Neuronal stem cell (in vitro differentiated cells): ENCODE measurements around the gene CCL15.

ENCODE experiments used
- DNase-seq: peaks from one replicate; pipeline ENCODE4 v3.0.0-alpha.2; 2013; ENCODE audit warnings: low spot score
- H2AFZ ChIP-seq: one replicate; pipeline ENCODE4 v1.6.1; 2013; ENCODE audit warnings: mild to moderate bottlenecking, low read length, inconsistent platforms
- H2AK5ac ChIP-seq: 2 replicates; pipeline ENCODE4 v1.6.1; 2013; ENCODE audit warnings: low read depth, mild to moderate bottlenecking, inconsistent platforms, low read length, moderate library complexity, mixed read lengths
- H2BK120ac ChIP-seq: 2 replicates; pipeline ENCODE4 v1.6.1; 2013; ENCODE audit warnings: low read depth, mild to moderate bottlenecking, inconsistent platforms, low read length, moderate library complexity, mixed read lengths
- H2BK12ac ChIP-seq: one replicate; pipeline ENCODE4 v1.6.1; 2013; ENCODE audit warnings: low read length, inconsistent platforms
- H2BK15ac ChIP-seq: 2 replicates; pipeline ENCODE4 v1.6.1; 2013; ENCODE audit warnings: mild to moderate bottlenecking, low read length, inconsistent platforms, mixed read lengths
- H2BK5ac ChIP-seq: one replicate; pipeline ENCODE4 v1.6.1; 2013; ENCODE audit warnings: inconsistent platforms, mild to moderate bottlenecking, low read length, moderate library complexity
- H3K14ac ChIP-seq: one replicate; pipeline ENCODE4 v1.6.1; 2013; ENCODE audit warnings: low read length, inconsistent platforms
- H3K18ac ChIP-seq: 2 replicates; pipeline ENCODE4 v1.6.1; 2013; ENCODE audit warnings: low read length, inconsistent platforms
- H3K23ac ChIP-seq: 2 replicates; pipeline ENCODE4 v1.6.1; 2013; ENCODE audit warnings: low read depth, mild to moderate bottlenecking, mixed read lengths, low read length, inconsistent platforms; ENCODE audit not compliant: poor library complexity
- H3K27ac ChIP-seq: replicated peaks from 3 replicates; pipeline ENCODE4 v1.5.1; 2013; ENCODE audit warnings: low read length, inconsistent platforms
- H3K27me3 ChIP-seq, 3 experiments: 2 replicates each; pipeline ENCODE4 v1.6.1; 2013; ENCODE audit warnings: low read length in 3 of 3, mild to moderate bottlenecking in 2 of 3, inconsistent platforms in 1 of 3, low read depth in 1 of 3, mixed read lengths in 1 of 3, moderate library complexity in 1 of 3; ENCODE audit not compliant: control insufficient read depth in 3 of 3, insufficient read depth in 3 of 3
- H3K36me3 ChIP-seq, 2 donors: replicated peaks in 1 of 2; 2 replicates each; pipeline ENCODE4 v1.6.1; 2013; ENCODE audit warnings: low read length in 2 of 2; ENCODE audit not compliant: control insufficient read depth in 2 of 2, insufficient read depth in 2 of 2
- H3K4ac ChIP-seq: 2 replicates; pipeline ENCODE4 v1.6.1; 2013; ENCODE audit warnings: inconsistent platforms, mild to moderate bottlenecking, low read length, moderate library complexity
- H3K4me1 ChIP-seq, 2 donors: 1 replicate in 1 of 2; 2 replicates in 1 of 2; pipeline ENCODE4 v1.6.1; 2013; ENCODE audit warnings: low read length in 2 of 2, low read depth in 1 of 2; ENCODE audit not compliant: control insufficient read depth in 2 of 2, insufficient read depth in 1 of 2
- H3K4me2 ChIP-seq: one replicate; pipeline ENCODE4 v1.6.1; 2013; ENCODE audit warnings: mild to moderate bottlenecking, low read length, inconsistent platforms; ENCODE audit not compliant: insufficient read depth, poor library complexity, severe bottlenecking
- H3K4me3 ChIP-seq, 2 donors: 2 replicates each; pipeline ENCODE4 v1.5.1; 2013; ENCODE audit warnings: low read length in 2 of 2, mild to moderate bottlenecking in 2 of 2, inconsistent platforms in 1 of 2, moderate library complexity in 1 of 2
- H3K79me1 ChIP-seq: one replicate; pipeline ENCODE4 v1.6.1; 2013; ENCODE audit warnings: low read depth, mild to moderate bottlenecking, inconsistent platforms, low read length, moderate library complexity
- H3K9ac ChIP-seq: one replicate; pipeline ENCODE4 v1.6.1; 2013; ENCODE audit warnings: mild to moderate bottlenecking, low read depth, low read length, inconsistent platforms; ENCODE audit not compliant: poor library complexity
- H3K9me3 ChIP-seq, 2 donors: replicated peaks in 1 of 2; 2 replicates each; pipeline versions ENCODE3 to v1.6.1; 2013; ENCODE audit warnings: low read length in 2 of 2, mild to moderate bottlenecking in 2 of 2, inconsistent platforms in 1 of 2, low read depth in 1 of 2, mixed read lengths in 1 of 2, moderate library complexity in 1 of 2; ENCODE audit not compliant: control insufficient read depth in 2 of 2, insufficient read depth in 1 of 2
- H4K8ac ChIP-seq: one replicate; pipeline ENCODE4 v1.6.1; 2013; ENCODE audit warnings: low read depth, mild to moderate bottlenecking, inconsistent platforms, low read length, moderate library complexity
- H4K91ac ChIP-seq: one replicate; pipeline ENCODE4 v1.6.1; 2013; ENCODE audit warnings: low read length, low read depth, mild to moderate bottlenecking, inconsistent platforms; ENCODE audit not compliant: poor library complexity
- WGBS, 2 donors: extraction: QIAGEN DNeasy Blood & Tissue Kit; methylation state at CpG; one replicate each; pipeline ENCODE4 v1.1.7; 2013; ENCODE audit warnings: missing lambda C conversion rate in 2 of 2, mixed read lengths in 1 of 2; ENCODE audit not compliant: insufficient read length in 2 of 2, insufficient replicate concordance in 1 of 2; ENCODE audit errors: extremely low coverage in 2 of 2; 5-methylcytosine and 5-hydroxymethylcytosine counted together

The CCL15 gene

GRCh38 chr17:35968520-35969054, 32.8 kb downstream of the CCL15 start:
- no peak overlapping the region for H2AFZ ChIP-seq
- H2AK5ac ChIP-seq = no peak overlapping the region
- H3K4me1 ChIP-seq = no peaks in the 10 kb centered on the region
- H3K23ac ChIP-seq = no peak overlapping the region
- H3K36me3 ChIP-seq = no peaks in the 10 kb centered on the region
- H3K4me2 ChIP-seq = no peak overlapping the region
- no peak for DNase-seq
- no peak overlapping the region for H3K4ac ChIP-seq
- no CpG with 5 or more reads among the region's 10 CpGs for whole genome bisulfite sequencing, 2 donors
- H3K14ac ChIP-seq = no peak overlapping the region
- no peak overlapping the region for H2BK15ac ChIP-seq
- no peak overlapping the region for H3K18ac ChIP-seq
- no peak overlapping the region for H4K91ac ChIP-seq
- H2BK5ac ChIP-seq = no peak overlapping the region
- no peak overlapping the region for H2BK12ac ChIP-seq
- no peaks in the 10 kb centered on the region for H3K79me1 ChIP-seq
- H3K9me3 ChIP-seq = no peaks in the 10 kb centered on the region
- peaks cover 0 to 7% (median 0%) of the 10 kb centered on the region in 3 experiments for H3K27me3 ChIP-seq
- H3K9ac ChIP-seq = no peak overlapping the region
- no peak overlapping the region for H3K4me3 ChIP-seq
- H4K8ac ChIP-seq = no peak overlapping the region
- H3K27ac ChIP-seq = no peak overlapping the region
- H2BK120ac ChIP-seq = no peak overlapping the region

- H3K79me1 ChIP-seq = no peaks in the 10 kb centered on the region
- H4K91ac ChIP-seq = no peak overlapping the region
- no peak overlapping the region for H2AFZ ChIP-seq
- no peak overlapping the region for H2BK12ac ChIP-seq
- no peak overlapping the region for H3K9ac ChIP-seq
- H3K14ac ChIP-seq = no peak overlapping the region
- no peak overlapping the region for H3K4me2 ChIP-seq
- H3K4me1 ChIP-seq = no peaks in the 10 kb centered on the region
- H3K27ac ChIP-seq = no peak overlapping the region
- H3K9me3 ChIP-seq = no peaks in the 10 kb centered on the region
- no CpG with 5 or more reads among the region's 7 CpGs for WGBS, 2 donors
- H3K27me3 ChIP-seq = peaks cover 0 to 7% (median 0%) of the 10 kb centered on the region in 3 experiments
- no peak overlapping the region for H3K4me3 ChIP-seq
- H2BK120ac ChIP-seq = no peak overlapping the region
- no peak overlapping the region for H2BK5ac ChIP-seq
- no peaks in the 10 kb centered on the region for H3K36me3 ChIP-seq
- no peak overlapping the region for H4K8ac ChIP-seq
- no peak overlapping the region for H2BK15ac ChIP-seq
- no peak overlapping the region for H2AK5ac ChIP-seq
- H3K18ac ChIP-seq = no peak overlapping the region
- no peak overlapping the region for H3K4ac ChIP-seq
- DNase-seq = no peak
- no peak overlapping the region for H3K23ac ChIP-seq
These were observed 36.1 kb downstream of the CCL15 start for GRCh38 chr17:35965272-35965671.

GRCh38 chr17:35963663-35964062, 37.7 kb downstream of the CCL15 start:
- Histone ChIP-seq H3K18ac (no peak overlapping the region), H2AK5ac (no peak overlapping the region), H3K4ac (no peak overlapping the region), H2BK5ac (no peak overlapping the region), H2BK15ac (no peak overlapping the region), H2AFZ (no peak overlapping the region), H3K9ac (no peak overlapping the region), H3K4me1 (no peaks in the 10 kb centered on the region), H2BK120ac (no peak overlapping the region), H3K4me2 (no peak overlapping the region), H3K27me3 (peaks cover 0 to 7% (median 0%) of the 10 kb centered on the region in 3 experiments), H3K36me3 (no peaks in the 10 kb centered on the region), H3K79me1 (no peaks in the 10 kb centered on the region), H3K23ac (no peak overlapping the region), H4K8ac (no peak overlapping the region), H3K27ac (no peak overlapping the region), H3K4me3 (no peak overlapping the region), H2BK12ac (no peak overlapping the region), H3K9me3 (no peaks in the 10 kb centered on the region), H3K14ac (no peak overlapping the region), H4K91ac (no peak overlapping the region)
- no peak for DNase-seq
- WGBS, 2 donors = no CpG with 5 or more reads among the region's 6 CpGs

- peak overlapping the region; percentile 59 for H2AFZ ChIP-seq
- peaks cover 0 to 3% of the 10 kb centered on the region in 2 donors for H3K4me1 ChIP-seq
- H3K23ac ChIP-seq = no peak overlapping the region
- no peak for DNase-seq
- H3K4ac ChIP-seq = no peak overlapping the region
- H4K91ac ChIP-seq = no peak overlapping the region
- H2BK5ac ChIP-seq = no peak overlapping the region
- H3K36me3 ChIP-seq = no peaks in the 10 kb centered on the region
- no peak overlapping the region for H3K27ac ChIP-seq
- no CpG with 5 or more reads among the region's 7 CpGs for WGBS, 2 donors
- H3K27me3 ChIP-seq = peaks cover 0 to 4% (median 0%) of the 10 kb centered on the region in 3 experiments
- no peak overlapping the region for H3K9ac ChIP-seq
- no peak overlapping the region for H3K4me3 ChIP-seq
- H4K8ac ChIP-seq = peak overlapping the region; percentile 6
- peak overlapping the region; percentile 85 for H2BK15ac ChIP-seq
- peak overlapping the region; percentile 76 for H3K18ac ChIP-seq
- no peak overlapping the region for H2BK12ac ChIP-seq
- no peak overlapping the region for H3K4me2 ChIP-seq
- no peak overlapping the region for H3K14ac ChIP-seq
- no peak overlapping the region for H2AK5ac ChIP-seq
- H3K9me3 ChIP-seq = no peaks in the 10 kb centered on the region
- H2BK120ac ChIP-seq = no peak overlapping the region
- no peaks in the 10 kb centered on the region for H3K79me1 ChIP-seq
These were observed 47.6 kb downstream of the CCL15 start for GRCh38 chr17:35953720-35954119.
